Measurements from ENCODE around the gene MYO6.

MYO6 gene

DNA sequence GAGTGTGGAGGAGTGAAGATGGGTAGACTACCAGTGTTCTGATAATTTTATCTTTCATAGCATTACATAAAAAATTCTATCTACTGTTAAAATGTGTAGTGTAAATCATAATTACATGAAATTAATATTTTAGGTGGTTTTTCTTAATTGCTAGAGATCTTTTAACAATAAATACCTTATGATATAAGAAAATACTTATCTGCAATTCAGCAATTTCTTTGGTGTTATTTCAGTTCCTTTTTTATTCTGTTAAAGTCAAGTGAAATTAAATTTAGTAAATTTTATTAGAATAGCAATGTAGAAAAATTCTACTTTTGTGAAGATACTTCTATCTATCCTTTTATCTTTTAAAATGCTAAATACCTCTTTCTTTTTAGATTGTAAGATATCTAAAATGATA lies 219.1 kb downstream of the MYO6 start:
- DNase-seq, result no peak
